Renal cortical epithelial cell (primary cell): ENCODE results near the gene PEX14. TPM values are rescaled to one million over a fixed set of nuclear protein-coding genes. Genes with fewer than 3 reads are reported as not detected.
"Not testable (repeated sequence)": the region's sequence is repeated elsewhere in the genome, so short reads cannot be mapped to it uniquely, and the experiment has no call there.

ENCODE experiments used
- DNase-seq: peaks from one replicate; pipeline ENCODE4 v3.0.0-alpha.2; 2011; ENCODE audit warnings: low read depth
- total RNA-seq: library from RNA; depleted of rRNA; stranded (reverse); fragments of >200 nt; gene quantifications from 2 replicates; pipeline ENCODE4 v1.2.3, GENCODE V29; 2014

The PEX14 gene
- total RNA-seq, 1 donor from 2014 or later: 26.1 TPM

- DNase-seq: no peak
These were observed 23.9 kb upstream of the PEX14 start for GRCh38 chr1:10450836-10451235.

GRCh38 chr1:10451287-10451686 is 23.5 kb upstream of the PEX14 start:
- no peak for DNase-seq

GRCh38 chr1:10456048-10456447 is 18.7 kb upstream of the PEX14 start:
- no peak for DNase-seq

GRCh38 chr1:10456661-10457060 is 18.1 kb upstream of the PEX14 start:
- DNase-seq: no peak

GRCh38 chr1:10457462-10457861 is 17.3 kb upstream of the PEX14 start:
- DNase-seq: not testable (repeated sequence)

GRCh38 chr1:10457875-10458274 is 16.9 kb upstream of the PEX14 start:
- no peak for DNase-seq

- peak; percentile 98 for DNase-seq
These were observed 15.6 kb upstream of the PEX14 start for GRCh38 chr1:10459184-10459583.

- no peak for DNase-seq
These were observed 7.7 kb upstream of the PEX14 start for GRCh38 chr1:10467078-10467477.

GRCh38 chr1:10470043-10470442 is 4.7 kb upstream of the PEX14 start:
- no peak for DNase-seq

- DNase-seq: peak; percentile 32
These were observed 3.1 kb upstream of the PEX14 start for GRCh38 chr1:10471411-10472219.

- DNase-seq: peak; percentile 95
These were observed 2.3 kb upstream of the PEX14 start, which contains the start of gene DFFA for GRCh38 chr1:10472220-10473144. DFFA (minus strand) TSS chr1:10472529; CDS start chr1:10472458, 71 bp downstream.

- DNase-seq: no peak
These were observed 1.5 kb upstream of the PEX14 start for GRCh38 chr1:10473145-10473765.

GRCh38 chr1:10474309-10474612 is 489 bp upstream of the PEX14 start:
- not testable (repeated sequence) for DNase-seq

GRCh38 chr1:10475510-10475909 is 760 bp downstream of the PEX14 start:
- no peak for DNase-seq

GRCh38 chr1:10479296-10479695 is 4.5 kb downstream of the PEX14 start:
- no peak for DNase-seq

- no peak for DNase-seq
These were observed 5.9 kb downstream of the PEX14 start for GRCh38 chr1:10480614-10481013.

- no peak for DNase-seq
These were observed 9.8 kb downstream of the PEX14 start for GRCh38 chr1:10484521-10484920.

GRCh38 chr1:10489291-10490055 is 14.7 kb downstream of the PEX14 start:
- no peak for DNase-seq

GRCh38 chr1:10490286-10490970 is 15.7 kb downstream of the PEX14 start:
- DNase-seq: no peak

GRCh38 chr1:10494418-10494753 is 19.6 kb downstream of the PEX14 start:
- DNase-seq: no peak
